Panc1 (cell line): Measurements from ENCODE around the gene GOLGA6L7. TPM values are rescaled to one million over a fixed set of nuclear protein-coding genes. Genes with fewer than 3 reads are reported as not detected.
"Not testable (repeated sequence)": the region's sequence is repeated elsewhere in the genome, so short reads cannot be mapped to it uniquely, and the experiment has no call there.

Experiments
- ATAC-seq: fragments of 200-7000 bp; cut with Tn5 transposase; 2 replicates; pipeline ENCODE4 v1.9.1; 2020; ENCODE audit warnings: mild to moderate bottlenecking, moderate library complexity
- Bru-seq: library from RNA; stranded (reverse); fragments of 400-500 nt; gene quantifications from one replicate; lab custom pipeline; 2021; lab: Mats Ljungman, UMichigan
- BruChase-seq, 2 experiments: library from RNA; stranded (reverse); fragments of 400-500 nt; gene quantifications; one replicate each; lab custom pipeline; 2021; lab: Mats Ljungman, UMichigan
- BruUV-seq: library from RNA; stranded (reverse); fragments of 400-500 nt; replicated peaks from 2 replicates; lab custom pipeline; 2021; lab: Mats Ljungman, UMichigan
- CTCF ChIA-PET: fragments of 300-600 bp; sonication (Branson Sonifier 250); formaldehyde crosslinking; loops from one replicate; lab custom pipeline; 2022; ENCODE audit warnings: antibody characterized with exemption; lab: Charles Lee
- POLR2A ChIA-PET: fragments of 300-600 bp; sonication (Branson Sonifier 250); formaldehyde crosslinking; loops from one replicate; lab custom pipeline; 2022; ENCODE audit warnings: antibody characterized with exemption; lab: Charles Lee
- DNase-seq: peaks from one replicate; pipeline ENCODE4 v3.0.0-alpha.2; 2010; ENCODE audit warnings: low read depth, low spot score
- H3K27ac ChIP-seq: 2 replicates; pipeline ENCODE4 v1.5.1; 2011; ENCODE audit warnings: mild to moderate bottlenecking, low read length, inconsistent platforms
- H3K27me3 ChIP-seq: fragments of 200-500 bp; sonication (Bioruptor generic); 2 replicates; pipeline ENCODE4 v1.6.0; 2014; ENCODE audit warnings: low read length, inconsistent platforms; ENCODE audit not compliant: control insufficient read depth, insufficient read depth
- H3K36me3 ChIP-seq: fragments of 200-500 bp; sonication (Bioruptor generic); 2 replicates; pipeline ENCODE4 v1.5.1; 2014; ENCODE audit warnings: inconsistent platforms, mild to moderate bottlenecking, low read length, moderate library complexity; ENCODE audit not compliant: control insufficient read depth, insufficient read depth
- H3K4me1 ChIP-seq: 2 replicates; pipeline ENCODE4 v1.5.1; 2011; ENCODE audit warnings: inconsistent platforms, mild to moderate bottlenecking, low read length, moderate library complexity; ENCODE audit not compliant: control insufficient read depth, insufficient read depth
- H3K4me3 ChIP-seq, 2 experiments: 2 replicates each; pipeline ENCODE4 v1.5.1; 2011 to 2012; ENCODE audit warnings: low read depth in 2 of 2, low read length in 2 of 2, mild to moderate bottlenecking in 2 of 2, inconsistent platforms in 1 of 2, moderate library complexity in 1 of 2
- H3K9me3 ChIP-seq: fragments of 200-500 bp; sonication (Bioruptor generic); 2 replicates; pipeline ENCODE4 v1.5.1; 2014; ENCODE audit warnings: low read depth, mild to moderate bottlenecking, inconsistent platforms, low read length, moderate library complexity; ENCODE audit not compliant: control insufficient read depth, insufficient read depth
- POLR2AphosphoS5 ChIP-seq: IDR thresholded peaks from 2 replicates; pipeline ENCODE4 v1.6.1; 2012; ENCODE audit warnings: mild to moderate bottlenecking, low read depth, low read length, moderate library complexity
- REST ChIP-seq, 2 experiments: IDR thresholded peaks; 2 replicates each; pipeline ENCODE4 v1.6.1; 2011 to 2012; ENCODE audit warnings: low read depth in 2 of 2, control low read depth in 1 of 2, low read length in 1 of 2, mild to moderate bottlenecking in 1 of 2, moderate library complexity in 1 of 2; ENCODE audit not compliant: insufficient read depth in 1 of 2
- SIN3A ChIP-seq: IDR thresholded peaks from 2 replicates; pipeline ENCODE4 v1.6.1; 2012; ENCODE audit warnings: low read depth, mild to moderate bottlenecking, low read length, moderate library complexity, borderline replicate concordance; ENCODE audit not compliant: insufficient read depth
- TCF7L2 ChIP-seq: IDR thresholded peaks from 2 replicates; pipeline ENCODE4 v1.6.1; 2011; ENCODE audit warnings: mild to moderate bottlenecking, low read depth, low read length, inconsistent platforms
- in situ Hi-C: cut with HindIII; loops from 2 replicates; pipeline ENCODE4 v1.10.0; 2016; ENCODE audit warnings: low sequenced_read_pairs, low pct_unique_long_range_greater_than_20kb
- intact Hi-C: fragments of 100-400 bp; cut with micrococcal nuclease; formaldehyde crosslinking; loops from one replicate; pipeline ENCODE4 v1.10.0; 2022; ENCODE audit not compliant: unreplicated experiment
- long read RNA-seq: library from polyadenylated mRNA; unstranded; transcript quantifications from one replicate; pipeline ENCODE4 v2.0.0, GENCODE V29; 2021; ENCODE audit not compliant: unreplicated experiment
- polyA plus RNA-seq: library from polyadenylated mRNA; unstranded; fragments of >200 nt; gene quantifications from one replicate; pipeline ENCODE4 v1.2.1, GENCODE V29; 2012; ENCODE audit warnings: missing spikeins; ENCODE audit not compliant: insufficient read length
- total RNA-seq: library from RNA; stranded (reverse); gene quantifications from one replicate; pipeline ENCODE4 v1.2.1, GENCODE V29; 2021; ENCODE audit not compliant: unreplicated experiment
- TF ChIP-seq, protein P1 (sequence below): fragments of 450-650 bp; IDR thresholded peaks from 2 replicates; pipeline ENCODE4 v1.5.1; 2017; ENCODE audit warnings: mild to moderate bottlenecking

GOLGA6L7 gene, protein sequence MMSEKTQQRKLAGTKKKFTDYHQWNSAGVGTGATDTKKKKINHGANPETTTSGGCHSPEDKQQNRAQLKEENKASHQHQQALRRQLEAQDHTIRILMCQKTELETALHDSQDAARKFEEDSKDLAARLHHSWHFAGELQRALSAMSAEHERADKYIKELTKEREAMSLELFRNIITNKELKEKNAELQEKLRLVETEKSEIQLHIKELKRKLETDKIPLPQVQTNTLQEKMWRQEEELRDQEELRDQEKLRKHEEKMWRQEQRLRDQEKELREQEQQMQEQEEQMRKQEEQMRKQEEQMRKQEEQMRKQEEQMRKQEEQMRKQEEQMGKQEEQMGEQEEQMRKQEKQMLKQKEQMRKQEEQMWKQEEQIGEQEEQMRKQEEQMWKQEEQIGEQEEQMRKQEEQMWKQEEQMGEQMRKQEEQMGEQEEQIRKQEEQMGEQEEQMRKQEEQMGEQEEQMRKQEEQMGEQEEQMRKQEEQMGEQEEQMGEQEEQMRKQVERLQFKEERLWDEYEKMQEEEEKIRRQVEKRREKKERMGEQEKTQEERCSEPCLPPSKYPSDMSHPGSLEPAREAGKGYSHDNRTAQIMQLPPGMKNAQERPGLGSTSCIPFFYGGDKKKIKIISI
- total RNA-seq (not detected), Bru-seq, nascent RNA (percentile 9 among the genes with signal in this experiment), BruChase-seq, experiment 1, labeled RNA remaining after a 2-hour chase (not detected), BruChase-seq, experiment 2, labeled RNA remaining after a 6-hour chase (not detected)
- polyA plus RNA-seq: 0.22 TPM
- long read RNA-seq: 0 reads

- H3K27ac ChIP-seq, H3K9me3 ChIP-seq, intact Hi-C loops, BruUV-seq, H3K4me1 ChIP-seq, in situ Hi-C loops, DNase-seq, POLR2A ChIA-PET, CTCF ChIA-PET, H3K36me3 ChIP-seq, H3K27me3 ChIP-seq, H3K4me3 ChIP-seq, ATAC-seq: not testable (repeated sequence)
Observed at GRCh38 chr15:28848521-28848920, at the start of gene GOLGA6L7. Gene GOLGA6L7, minus strand, starts transcription at chr15:28848644. Its CDS starts 95 bp downstream, at chr15:28848549.

DNA sequence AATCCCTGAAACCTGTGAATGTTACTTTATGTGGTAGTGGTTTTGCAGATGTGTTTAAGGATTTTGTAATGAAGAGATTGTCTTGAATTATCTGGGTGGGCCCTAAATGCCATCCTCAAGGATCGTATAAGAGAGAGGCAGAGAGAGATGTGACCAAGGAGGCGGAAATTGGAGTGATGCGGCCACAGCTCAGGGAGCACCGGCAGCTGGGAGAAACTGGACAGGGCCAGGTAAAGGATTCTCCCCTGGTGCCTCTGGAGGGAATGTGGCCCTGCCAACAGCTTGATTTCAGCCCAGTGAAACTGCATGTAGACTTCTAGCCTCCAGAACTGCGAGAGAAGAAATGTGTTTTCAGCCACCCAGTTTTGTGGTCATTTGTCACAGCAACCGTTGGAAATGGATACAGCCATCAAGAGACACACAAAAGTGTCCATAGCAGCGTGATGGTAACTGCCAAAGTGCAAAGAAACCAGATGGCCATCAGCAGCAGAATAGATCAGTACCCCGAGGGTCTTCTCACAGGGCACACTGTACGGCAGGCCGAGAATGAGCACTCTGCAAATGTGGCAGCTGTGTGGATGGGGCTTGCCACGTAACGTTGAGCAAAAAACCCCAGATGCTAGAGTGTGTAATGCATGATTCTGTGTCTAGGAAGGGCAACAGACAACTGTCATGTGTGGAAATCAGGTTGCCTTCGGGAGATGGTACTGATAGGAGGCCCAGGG is 49.6 kb upstream of the GOLGA6L7 start:
- ChIA-PET POLR2A (no interaction called here), CTCF (no interaction called here)
- in situ Hi-C loops (no loop called here), intact Hi-C loops (no loop called here)
- Histone ChIP-seq H3K27ac (no peak overlapping the region), H3K36me3 (no peaks in the 10 kb centered on the region), H3K9me3 (no peaks in the 10 kb centered on the region), H3K27me3 (no peaks in the 10 kb centered on the region), H3K4me3 (no peak overlapping the region), H3K4me1 (no peaks in the 10 kb centered on the region)
- no peak for ATAC-seq
- TF ChIP-seq TCF7L2: no peak
- TF ChIP-seq SIN3A: no peak
- TF ChIP-seq, protein P1, sequence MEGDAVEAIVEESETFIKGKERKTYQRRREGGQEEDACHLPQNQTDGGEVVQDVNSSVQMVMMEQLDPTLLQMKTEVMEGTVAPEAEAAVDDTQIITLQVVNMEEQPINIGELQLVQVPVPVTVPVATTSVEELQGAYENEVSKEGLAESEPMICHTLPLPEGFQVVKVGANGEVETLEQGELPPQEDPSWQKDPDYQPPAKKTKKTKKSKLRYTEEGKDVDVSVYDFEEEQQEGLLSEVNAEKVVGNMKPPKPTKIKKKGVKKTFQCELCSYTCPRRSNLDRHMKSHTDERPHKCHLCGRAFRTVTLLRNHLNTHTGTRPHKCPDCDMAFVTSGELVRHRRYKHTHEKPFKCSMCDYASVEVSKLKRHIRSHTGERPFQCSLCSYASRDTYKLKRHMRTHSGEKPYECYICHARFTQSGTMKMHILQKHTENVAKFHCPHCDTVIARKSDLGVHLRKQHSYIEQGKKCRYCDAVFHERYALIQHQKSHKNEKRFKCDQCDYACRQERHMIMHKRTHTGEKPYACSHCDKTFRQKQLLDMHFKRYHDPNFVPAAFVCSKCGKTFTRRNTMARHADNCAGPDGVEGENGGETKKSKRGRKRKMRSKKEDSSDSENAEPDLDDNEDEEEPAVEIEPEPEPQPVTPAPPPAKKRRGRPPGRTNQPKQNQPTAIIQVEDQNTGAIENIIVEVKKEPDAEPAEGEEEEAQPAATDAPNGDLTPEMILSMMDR: no peak
- no peak for TF ChIP-seq REST (IDR thresholded peaks at IDR 0.05; ENCODE audit: insufficient read depth in 1 of 2, low read depth in 2 of 2, low read length in 1 of 2)
- TF ChIP-seq POLR2AphosphoS5: no peak
- DNase-seq: no peak
- BruUV-seq: no TSS peak
